Calu3 (cell line): ENCODE measurements around the gene ZNF467. TPM values are rescaled to one million over a fixed set of nuclear protein-coding genes. Genes with fewer than 3 reads are reported as not detected.

Experiments used
- BruUV-seq: library from RNA; stranded (reverse); fragments of 400-500 nt; replicated peaks from 2 replicates; lab custom pipeline; 2021; lab: Mats Ljungman, UMichigan
- CTCF ChIA-PET: fragments of 300-600 bp; sonication (Branson Sonifier 250); formaldehyde crosslinking; loops from one replicate; lab custom pipeline; 2022; ENCODE audit warnings: antibody characterized with exemption; lab: Charles Lee
- DNase-seq: peaks from one replicate; pipeline ENCODE4 v3.0.0; 2022
- H3K27ac Mint-ChIP-seq: one replicate; pipeline ENCODE4 v1.8.0; 2022; ENCODE audit warnings: mixed read lengths; ENCODE audit not compliant: unreplicated experiment
- H3K27me3 Mint-ChIP-seq: one replicate; pipeline ENCODE4 v1.8.0; 2022; ENCODE audit warnings: mixed read lengths; ENCODE audit not compliant: unreplicated experiment
- H3K36me3 Mint-ChIP-seq: one replicate; pipeline ENCODE4 v1.8.0; 2022; ENCODE audit warnings: mild to moderate bottlenecking, moderate library complexity, mixed read lengths; ENCODE audit not compliant: insufficient read depth, unreplicated experiment
- H3K4me1 Mint-ChIP-seq: one replicate; pipeline ENCODE4 v1.8.0; 2022; ENCODE audit warnings: mild to moderate bottlenecking, low read depth, mixed read lengths; ENCODE audit not compliant: unreplicated experiment
- H3K4me3 Mint-ChIP-seq: one replicate; pipeline ENCODE4 v1.8.0; 2022; ENCODE audit warnings: mild to moderate bottlenecking, low read depth, moderate library complexity, mixed read lengths; ENCODE audit not compliant: unreplicated experiment
- H3K9me3 Mint-ChIP-seq: one replicate; pipeline ENCODE4 v1.8.0; 2022; ENCODE audit warnings: low read depth, mixed read lengths; ENCODE audit not compliant: unreplicated experiment
- intact Hi-C: fragments of 100-400 bp; cut with micrococcal nuclease; formaldehyde crosslinking; loops from one replicate; pipeline ENCODE4 v1.10.0; 2022; ENCODE audit not compliant: unreplicated experiment
- total RNA-seq: library from RNA; stranded (reverse); gene quantifications from 2 replicates; pipeline ENCODE4 v1.2.3, GENCODE V29; 2022
- TF ChIP-seq, protein P1 (sequence below): fragments of 200-600 bp; IDR thresholded peaks from one replicate; pipeline ENCODE4 v1.8.0; 2022; ENCODE audit warnings: antibody characterized with exemption; ENCODE audit not compliant: unreplicated experiment

The ZNF467 gene
- total RNA-seq, 1 experiment from 2014 or later = 0.54 TPM

DNA sequence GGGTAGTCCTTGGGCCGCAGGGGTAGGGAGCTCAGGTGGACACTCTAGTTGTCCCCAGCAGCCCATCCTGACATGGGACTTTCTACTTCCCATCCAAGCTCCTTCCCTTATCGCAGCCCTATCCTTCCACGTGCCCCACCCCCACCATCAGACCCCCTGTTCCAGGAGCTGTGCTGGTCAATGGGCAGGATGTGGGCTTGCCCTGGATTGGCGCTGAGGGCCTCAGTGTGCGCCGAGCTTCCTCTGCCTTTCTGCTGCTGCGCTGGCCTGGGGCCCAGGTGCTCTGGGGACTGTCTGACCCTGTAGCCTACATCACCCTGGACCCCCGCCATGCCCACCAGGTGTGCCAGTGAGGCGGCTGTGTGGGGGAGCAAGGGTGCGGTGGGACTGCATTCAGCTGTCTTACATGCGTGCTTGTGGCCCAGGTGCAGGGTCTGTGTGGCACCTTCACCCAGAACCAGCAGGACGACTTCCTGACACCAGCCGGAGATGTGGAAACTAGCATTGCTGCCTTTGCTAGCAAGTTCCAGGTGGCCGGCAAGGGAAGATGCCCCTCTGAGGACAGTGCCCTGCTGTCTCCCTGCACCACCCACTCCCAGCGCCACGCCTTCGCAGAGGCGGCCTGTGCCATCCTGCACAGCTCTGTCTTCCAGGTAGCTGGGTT is 9.4 kb upstream of the ZNF467 start:
- intact Hi-C loops = no loop called here
- no peaks in the 10 kb centered on the region for H3K4me1 Mint-ChIP-seq
- H3K27ac Mint-ChIP-seq = no peak overlapping the region
- DNase-seq = no peak
- TF ChIP-seq, protein P1, sequence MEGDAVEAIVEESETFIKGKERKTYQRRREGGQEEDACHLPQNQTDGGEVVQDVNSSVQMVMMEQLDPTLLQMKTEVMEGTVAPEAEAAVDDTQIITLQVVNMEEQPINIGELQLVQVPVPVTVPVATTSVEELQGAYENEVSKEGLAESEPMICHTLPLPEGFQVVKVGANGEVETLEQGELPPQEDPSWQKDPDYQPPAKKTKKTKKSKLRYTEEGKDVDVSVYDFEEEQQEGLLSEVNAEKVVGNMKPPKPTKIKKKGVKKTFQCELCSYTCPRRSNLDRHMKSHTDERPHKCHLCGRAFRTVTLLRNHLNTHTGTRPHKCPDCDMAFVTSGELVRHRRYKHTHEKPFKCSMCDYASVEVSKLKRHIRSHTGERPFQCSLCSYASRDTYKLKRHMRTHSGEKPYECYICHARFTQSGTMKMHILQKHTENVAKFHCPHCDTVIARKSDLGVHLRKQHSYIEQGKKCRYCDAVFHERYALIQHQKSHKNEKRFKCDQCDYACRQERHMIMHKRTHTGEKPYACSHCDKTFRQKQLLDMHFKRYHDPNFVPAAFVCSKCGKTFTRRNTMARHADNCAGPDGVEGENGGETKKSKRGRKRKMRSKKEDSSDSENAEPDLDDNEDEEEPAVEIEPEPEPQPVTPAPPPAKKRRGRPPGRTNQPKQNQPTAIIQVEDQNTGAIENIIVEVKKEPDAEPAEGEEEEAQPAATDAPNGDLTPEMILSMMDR = no peak
- CTCF ChIA-PET = interaction anchor here (0.6 kb wide), 1 partner anchor 11 kb away, joined by 4 read pairs; no protein-coding TSS in a partner anchor
- no peak overlapping the region for H3K4me3 Mint-ChIP-seq
- no TSS peak for BruUV-seq
- no peaks in the 10 kb centered on the region for H3K9me3 Mint-ChIP-seq
- H3K36me3 Mint-ChIP-seq = no peaks in the 10 kb centered on the region
- peaks cover 90% of the 10 kb centered on the region for H3K27me3 Mint-ChIP-seq

DNA sequence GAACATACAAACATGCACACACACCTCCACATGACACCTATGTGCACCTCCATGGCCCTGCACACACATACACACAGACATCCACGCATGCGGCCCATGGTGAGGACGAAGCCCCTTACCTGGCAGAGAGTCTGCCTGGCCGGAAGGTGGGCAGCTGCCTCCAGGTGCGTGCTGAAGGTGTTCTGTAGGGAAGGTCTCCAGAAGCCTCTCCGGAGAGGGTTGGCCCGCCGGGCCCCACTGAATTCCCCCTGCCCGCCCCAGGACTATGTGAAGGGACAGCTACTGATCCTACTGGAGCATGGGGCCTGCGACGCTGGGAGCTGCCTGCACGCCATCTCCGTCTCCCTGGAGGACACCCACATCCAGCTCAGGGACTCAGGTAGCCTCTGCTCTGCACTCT is 8.5 kb upstream of the ZNF467 start:
- no peak for DNase-seq
- TF ChIP-seq, protein P1 = no peak
- Mint-ChIP-seq H3K27me3 (peaks cover 95% of the 10 kb centered on the region), H3K27ac (no peak overlapping the region), H3K36me3 (no peaks in the 10 kb centered on the region), H3K4me1 (no peaks in the 10 kb centered on the region), H3K4me3 (no peak overlapping the region), H3K9me3 (no peaks in the 10 kb centered on the region)
- BruUV-seq = no TSS peak
- intact Hi-C loops = no loop called here
- CTCF ChIA-PET = no interaction called here

DNA sequence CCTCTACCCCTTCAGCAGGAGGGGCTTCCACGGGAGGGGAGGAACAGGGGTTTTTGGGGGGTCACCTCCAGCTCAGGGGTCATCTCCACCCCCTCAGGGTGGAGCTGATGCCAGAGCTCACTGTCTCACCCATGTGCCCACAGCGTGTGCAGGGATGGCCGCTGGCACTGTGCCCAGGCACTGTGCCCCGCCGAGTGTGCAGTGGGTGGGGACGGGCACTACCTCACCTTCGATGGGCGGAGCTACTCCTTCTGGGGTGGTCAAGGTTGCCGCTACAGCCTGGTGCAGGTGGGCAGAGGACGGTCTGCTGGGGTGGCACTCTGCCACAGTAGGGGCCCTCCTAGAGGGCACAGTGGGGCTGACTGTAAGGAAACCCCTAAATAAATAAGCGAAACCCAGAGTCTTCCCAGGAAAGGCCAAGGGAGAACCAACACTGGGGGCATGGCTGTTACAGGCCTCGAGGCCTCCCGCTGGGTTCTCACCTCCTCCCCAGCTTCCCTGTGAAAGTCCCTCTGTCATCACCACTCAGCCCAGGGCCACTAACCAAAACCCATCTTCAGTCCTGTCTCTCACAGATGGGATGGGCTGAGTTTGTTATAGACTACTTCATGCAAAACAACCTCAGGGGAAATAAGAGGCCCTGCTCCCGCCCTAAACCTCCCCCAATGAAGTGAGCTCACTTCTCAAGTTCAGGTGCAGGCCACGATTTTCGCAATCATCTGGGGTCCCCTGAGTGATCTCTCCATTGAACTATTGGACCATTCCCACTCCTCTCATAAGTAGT is 7.4 kb upstream of the ZNF467 start:
- CTCF ChIA-PET = no interaction called here
- DNase-seq = no peak
- Mint-ChIP-seq H3K4me3 (no peak overlapping the region), H3K36me3 (no peaks in the 10 kb centered on the region), H3K4me1 (no peaks in the 10 kb centered on the region), H3K27me3 (peaks cover 95% of the 10 kb centered on the region), H3K27ac (no peak overlapping the region), H3K9me3 (no peaks in the 10 kb centered on the region)
- intact Hi-C loops = no loop called here
- no TSS peak for BruUV-seq
- TF ChIP-seq, protein P1 = no peak

DNA sequence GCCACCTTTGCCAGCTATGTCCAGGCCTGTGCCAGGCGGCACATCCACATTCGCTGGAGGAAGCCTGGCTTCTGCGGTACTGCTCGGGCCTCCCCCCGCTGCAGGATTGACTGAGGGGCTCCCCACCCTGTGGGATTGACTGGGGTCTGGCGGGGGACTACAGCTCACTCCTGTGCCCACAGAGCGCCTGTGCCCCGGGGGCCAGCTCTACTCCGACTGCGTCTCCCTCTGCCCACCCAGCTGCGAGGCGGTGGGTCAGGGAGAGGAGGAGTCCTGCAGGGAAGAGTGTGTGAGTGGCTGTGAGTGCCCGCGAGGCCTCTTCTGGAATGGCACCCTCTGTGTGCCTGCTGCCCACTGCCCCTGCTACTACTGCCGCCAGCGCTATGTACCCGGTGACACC is 6.7 kb upstream of the ZNF467 start:
- no TSS peak for BruUV-seq
- H3K27me3 Mint-ChIP-seq = peaks cover 95% of the 10 kb centered on the region
- H3K4me3 Mint-ChIP-seq = no peak overlapping the region
- TF ChIP-seq, protein P1 = no peak
- no peaks in the 10 kb centered on the region for H3K9me3 Mint-ChIP-seq
- no peaks in the 10 kb centered on the region for H3K4me1 Mint-ChIP-seq
- intact Hi-C loops = no loop called here
- no peak for DNase-seq
- no peaks in the 10 kb centered on the region for H3K36me3 Mint-ChIP-seq
- H3K27ac Mint-ChIP-seq = no peak overlapping the region
- CTCF ChIA-PET = no interaction called here
